NCI-H1105 treated with DMSO at 0.1 percent for 48 hours (cell line): ENCODE measurements around the gene MED14.

Experiments used
- DNase-seq: peaks from one replicate; lab custom pipeline; 2025; lab: John Stamatoyannopoulos, UW

MED14 gene

GRCh38 chrX:40603446-40603845 is 131.9 kb downstream of the MED14 start:
- no peak for DNase-seq
